Measurements from ENCODE around the gene CCDC85C.

CCDC85C gene

DNA sequence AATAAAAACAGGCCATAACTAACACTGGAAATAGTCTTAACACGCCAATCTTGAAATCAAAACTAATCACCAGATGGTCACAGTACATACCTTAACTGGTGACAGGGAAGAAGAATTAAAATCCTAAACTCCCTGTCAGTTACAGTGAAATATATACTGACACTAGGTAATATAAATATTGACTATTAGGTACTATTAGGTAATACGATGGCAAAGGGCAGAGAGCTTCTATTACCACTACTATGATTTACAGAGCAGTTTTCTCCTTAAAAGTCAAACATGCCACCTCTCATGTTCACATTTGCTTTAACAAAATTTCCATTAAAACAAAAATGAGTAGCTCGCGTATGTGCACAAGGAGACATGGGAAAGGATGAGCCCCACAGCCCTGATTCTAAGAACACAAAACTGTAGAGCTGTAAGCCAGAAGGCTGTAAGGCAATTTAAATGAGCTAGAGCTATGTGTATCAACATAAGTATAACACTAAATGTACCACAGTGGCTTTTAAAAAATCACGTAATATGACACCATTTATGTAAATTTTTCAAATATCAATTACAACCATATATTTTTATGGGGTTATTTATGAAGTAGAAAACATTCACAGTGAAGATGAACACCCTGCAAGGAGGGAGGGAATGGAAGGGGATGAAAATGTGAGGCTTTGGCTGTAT is 142.5 kb downstream of the CCDC85C start:
- Mint-ChIP-seq H3K36me3 (ENCODE audit: low read depth) (peaks cover 39% of the 10 kb centered on the region), H3K27ac (peak overlapping the region; percentile 47), H3K4me3 (no peak overlapping the region), H3K9me3 (no peaks in the 10 kb centered on the region), H3K27me3 (ENCODE audit: low read depth) (no peaks in the 10 kb centered on the region), H3K4me1 (ENCODE audit: low read depth) (peaks cover 7% of the 10 kb centered on the region)
- DNase-seq (ENCODE audit: low spot score), result no peak

DNA sequence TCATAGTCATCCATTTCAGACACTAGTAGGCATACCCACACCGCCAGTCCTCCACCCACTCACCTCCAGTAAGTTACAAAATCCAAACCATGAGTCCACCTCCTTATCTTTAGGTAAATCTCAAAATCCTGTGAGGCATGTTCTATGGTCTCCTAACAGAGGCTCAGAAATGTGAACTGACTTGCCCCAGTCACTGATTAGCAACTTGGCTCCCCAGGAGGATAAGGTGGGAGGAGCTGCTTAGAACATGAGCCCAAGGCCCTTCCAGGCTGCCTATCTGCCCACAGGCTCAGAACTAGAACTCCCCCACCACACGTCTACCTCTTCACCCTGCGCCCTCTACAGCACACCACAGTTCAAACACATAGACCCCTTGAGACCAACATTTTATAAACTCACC is 143.2 kb downstream of the CCDC85C start:
- H3K36me3 Mint-ChIP-seq (ENCODE audit: low read depth), result peaks cover 40% of the 10 kb centered on the region
- no peaks in the 10 kb centered on the region for H3K27me3 Mint-ChIP-seq (ENCODE audit: low read depth)
- no peaks in the 10 kb centered on the region for H3K9me3 Mint-ChIP-seq
- no peak overlapping the region for H3K27ac Mint-ChIP-seq
- no peak for DNase-seq (ENCODE audit: low spot score)
- H3K4me3 Mint-ChIP-seq, result no peak overlapping the region
- H3K4me1 Mint-ChIP-seq (ENCODE audit: low read depth), result peaks cover 7% of the 10 kb centered on the region

DNA sequence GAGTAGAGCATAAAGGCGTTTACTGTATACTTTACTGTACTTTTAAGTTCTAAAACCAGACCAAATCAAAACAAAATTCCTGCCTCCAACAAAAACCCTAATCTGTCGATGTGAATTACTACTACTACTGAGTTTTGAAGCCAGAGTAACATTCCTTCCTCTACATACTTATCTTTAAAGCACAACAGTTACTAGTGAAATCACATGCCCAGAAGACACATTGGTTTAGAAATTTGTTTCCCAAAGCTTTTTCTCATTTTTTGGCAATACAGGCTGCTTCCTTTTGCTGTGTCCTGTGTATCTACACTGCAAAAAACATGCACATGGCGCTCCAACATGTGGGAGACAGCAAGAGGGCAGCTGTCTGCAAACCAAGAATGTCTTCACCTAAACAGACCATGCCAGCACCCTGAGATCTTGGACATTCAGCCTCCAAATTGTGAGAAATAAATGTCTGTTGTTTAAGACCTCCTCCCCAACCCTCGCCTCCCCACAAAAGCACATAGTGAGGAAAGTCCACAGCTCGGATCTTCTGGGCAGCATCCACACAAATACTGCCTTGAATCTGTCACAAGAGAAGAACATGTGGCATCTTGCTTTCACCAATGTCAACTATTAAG is 144.4 kb downstream of the CCDC85C start:
- DNase-seq (ENCODE audit: low spot score), result no peak
- no peaks in the 10 kb centered on the region for H3K9me3 Mint-ChIP-seq
- H3K27ac Mint-ChIP-seq, result no peak overlapping the region
- H3K4me1 Mint-ChIP-seq (ENCODE audit: low read depth), result peaks cover 7% of the 10 kb centered on the region
- H3K36me3 Mint-ChIP-seq (ENCODE audit: low read depth), result peaks cover 43% of the 10 kb centered on the region
- no peak overlapping the region for H3K4me3 Mint-ChIP-seq
- no peaks in the 10 kb centered on the region for H3K27me3 Mint-ChIP-seq (ENCODE audit: low read depth)

- peaks cover 39% of the 10 kb centered on the region for H3K36me3 Mint-ChIP-seq (ENCODE audit: low read depth)
Measured at GRCh38 chr14:99454246-99454645, 149.8 kb downstream of the CCDC85C start.

DNA sequence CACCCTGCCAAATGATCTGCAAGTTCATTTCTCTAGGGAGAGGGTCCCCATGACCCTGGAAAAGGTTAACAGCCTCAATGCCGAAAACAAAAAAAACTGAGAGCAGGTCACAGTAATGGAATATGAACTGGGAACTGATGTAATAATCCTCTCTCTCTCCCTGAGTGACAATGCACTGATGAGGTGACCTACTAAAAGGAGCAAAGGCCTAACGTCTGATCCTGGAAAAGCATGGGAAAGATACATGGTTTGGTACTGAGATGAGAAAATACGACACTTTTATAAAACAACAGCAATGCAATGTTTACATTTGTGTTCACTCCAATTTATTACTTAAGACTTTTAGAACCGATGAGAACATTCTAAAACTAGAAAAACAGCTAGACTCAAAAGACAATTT is 151.0 kb downstream of the CCDC85C start:
- H3K27me3 Mint-ChIP-seq (ENCODE audit: low read depth), result no peaks in the 10 kb centered on the region
- peaks cover 8% of the 10 kb centered on the region for H3K4me1 Mint-ChIP-seq (ENCODE audit: low read depth)
- no peak overlapping the region for H3K4me3 Mint-ChIP-seq
- peaks cover 39% of the 10 kb centered on the region for H3K36me3 Mint-ChIP-seq (ENCODE audit: low read depth)
- H3K9me3 Mint-ChIP-seq, result no peaks in the 10 kb centered on the region
- DNase-seq (ENCODE audit: low spot score), result no peak
- H3K27ac Mint-ChIP-seq, result no peak overlapping the region

More at GRCh38 chr14:99454246-99454645, 149.8 kb downstream of the CCDC85C start:
- Mint-ChIP-seq H3K9me3 (no peaks in the 10 kb centered on the region), H3K27ac (no peak overlapping the region), H3K27me3 (ENCODE audit: low read depth) (no peaks in the 10 kb centered on the region), H3K4me3 (no peak overlapping the region), H3K4me1 (ENCODE audit: low read depth) (peaks cover 2% of the 10 kb centered on the region)
- DNase-seq (ENCODE audit: low spot score), result no peak

- H3K36me3 Mint-ChIP-seq (ENCODE audit: low read depth), result peaks cover 35% of the 10 kb centered on the region
- no peak for DNase-seq (ENCODE audit: low spot score)
- H3K27ac Mint-ChIP-seq, result no peak overlapping the region
- no peaks in the 10 kb centered on the region for H3K9me3 Mint-ChIP-seq
- H3K4me3 Mint-ChIP-seq, result no peak overlapping the region
- peaks cover 8% of the 10 kb centered on the region for H3K4me1 Mint-ChIP-seq (ENCODE audit: low read depth)
- H3K27me3 Mint-ChIP-seq (ENCODE audit: low read depth), result no peaks in the 10 kb centered on the region
Measured at GRCh38 chr14:99451234-99451633, 152.8 kb downstream of the CCDC85C start.

- Mint-ChIP-seq H3K4me1 (ENCODE audit: low read depth) (peaks cover 8% of the 10 kb centered on the region), H3K9me3 (no peaks in the 10 kb centered on the region), H3K4me3 (no peak overlapping the region), H3K27me3 (ENCODE audit: low read depth) (no peaks in the 10 kb centered on the region), H3K36me3 (ENCODE audit: low read depth) (peaks cover 35% of the 10 kb centered on the region), H3K27ac (no peak overlapping the region)
- DNase-seq (ENCODE audit: low spot score), result no peak
Measured at GRCh38 chr14:99450266-99450665, 153.7 kb downstream of the CCDC85C start.

Data from T-helper 2 cell treated with Interferon-gamma antibody and Interleukin-4, amounts not matched to agents 5 μg/mL and 100 μg/mL, for 36 hours (primary cell).